Memory B cell (primary cell): ENCODE data around the gene AQP12A.
"Not testable (repeated sequence)": the region's sequence is repeated elsewhere in the genome, so short reads cannot be mapped to it uniquely, and the experiment has no call there.

Experiments used
- ATAC-seq: fragments of 150-1000 bp; cut with Tn5 transposase; 2 replicates; pipeline ENCODE4 v1.10.0; 2021; ENCODE audit warnings: low read depth, mild to moderate bottlenecking, moderate library complexity
- DNase-seq, 2 donors: peaks; one replicate each; pipeline ENCODE4 v3.0.0; 2022; ENCODE audit warnings: low spot score in 2 of 2
- H3K27ac Mint-ChIP-seq: one replicate; pipeline ENCODE4 v1.8.0; 2022; ENCODE audit warnings: mild to moderate bottlenecking, moderate library complexity, mixed read lengths
- H3K27me3 Mint-ChIP-seq: one replicate; pipeline ENCODE4 v1.8.0; 2022; ENCODE audit warnings: mixed read lengths
- H3K36me3 Mint-ChIP-seq: one replicate; pipeline ENCODE4 v1.8.0; 2022; ENCODE audit warnings: mild to moderate bottlenecking, mixed read lengths
- H3K4me1 Mint-ChIP-seq: one replicate; pipeline ENCODE4 v1.8.0; 2022; ENCODE audit warnings: mixed read lengths
- H3K4me3 Mint-ChIP-seq: one replicate; pipeline ENCODE4 v1.8.0; 2022; ENCODE audit warnings: mild to moderate bottlenecking, moderate library complexity, mixed read lengths
- H3K9me3 Mint-ChIP-seq: one replicate; pipeline ENCODE4 v1.8.0; 2022; ENCODE audit warnings: mixed read lengths

Gene AQP12A

GRCh38 chr2:240687741-240688552 lies 3.7 kb upstream of the AQP12A start:
- Mint-ChIP-seq H3K36me3 (no peaks in the 10 kb centered on the region), H3K27me3 (no peaks in the 10 kb centered on the region), H3K9me3 (no peaks in the 10 kb centered on the region), H3K4me3 (no peak overlapping the region), H3K27ac (no peak overlapping the region), H3K4me1 (peaks cover 3% of the 10 kb centered on the region)
- ATAC-seq (no peak), DNase-seq (no peak)

- no peak for DNase-seq
- Mint-ChIP-seq H3K27me3 (peaks cover under 1% of the 10 kb centered on the region), H3K4me3 (no peak overlapping the region), H3K36me3 (no peaks in the 10 kb centered on the region), H3K27ac (no peak overlapping the region), H3K9me3 (no peaks in the 10 kb centered on the region), H3K4me1 (peaks cover 3% of the 10 kb centered on the region)
- no peak for ATAC-seq
Observed at GRCh38 chr2:240688553-240688919, 3.1 kb upstream of the AQP12A start.

- ATAC-seq (no peak), DNase-seq (no peak)
- Mint-ChIP-seq H3K9me3 (no peaks in the 10 kb centered on the region), H3K27ac (no peak overlapping the region), H3K36me3 (no peaks in the 10 kb centered on the region), H3K4me1 (no peaks in the 10 kb centered on the region), H3K4me3 (peak overlapping the region; percentile 37), H3K27me3 (peaks cover 2% of the 10 kb centered on the region)
Observed at GRCh38 chr2:240689975-240690374, 1.7 kb upstream of the AQP12A start.

DNA sequence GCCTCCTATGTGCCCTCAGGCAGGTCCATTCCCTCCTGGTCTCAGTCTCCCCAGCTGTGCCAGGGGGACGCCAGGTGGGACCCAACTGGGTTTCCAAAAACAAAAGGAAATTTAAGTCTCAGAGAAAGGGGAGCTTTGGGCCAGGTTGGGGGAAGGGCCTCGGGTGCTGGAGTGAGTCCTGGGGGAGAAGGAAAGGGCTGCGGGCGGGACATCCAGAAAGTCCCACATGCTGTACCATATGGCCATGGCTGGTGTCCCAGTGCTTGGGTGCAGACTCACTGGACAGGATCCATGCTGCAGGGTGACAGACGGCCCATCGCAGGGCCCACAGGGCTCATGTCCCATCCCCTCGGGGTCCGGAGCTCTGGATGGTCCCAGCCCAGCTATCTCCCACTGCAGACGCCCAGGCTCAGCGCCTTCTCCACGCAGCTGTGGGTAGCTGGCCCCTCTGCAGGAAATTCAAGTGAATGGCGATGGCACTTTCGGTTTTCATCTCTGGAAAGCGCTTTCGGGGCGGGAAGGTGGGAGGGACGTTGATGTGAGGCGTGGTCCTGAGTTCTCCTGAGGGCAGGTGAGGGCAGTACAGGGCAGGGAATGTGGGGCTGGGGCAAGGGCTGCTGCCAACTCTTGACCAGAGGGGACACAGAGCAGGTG lies 1.1 kb upstream of the AQP12A start:
- H3K9me3 Mint-ChIP-seq, H3K4me1 Mint-ChIP-seq, H3K27ac Mint-ChIP-seq, H3K27me3 Mint-ChIP-seq, H3K36me3 Mint-ChIP-seq: not testable (repeated sequence)
- H3K4me3 Mint-ChIP-seq = peak overlapping the region; percentile 46
- peak; percentile 22 for ATAC-seq
- peak in 1 of 2 donors; percentile 7 for DNase-seq

DNA sequence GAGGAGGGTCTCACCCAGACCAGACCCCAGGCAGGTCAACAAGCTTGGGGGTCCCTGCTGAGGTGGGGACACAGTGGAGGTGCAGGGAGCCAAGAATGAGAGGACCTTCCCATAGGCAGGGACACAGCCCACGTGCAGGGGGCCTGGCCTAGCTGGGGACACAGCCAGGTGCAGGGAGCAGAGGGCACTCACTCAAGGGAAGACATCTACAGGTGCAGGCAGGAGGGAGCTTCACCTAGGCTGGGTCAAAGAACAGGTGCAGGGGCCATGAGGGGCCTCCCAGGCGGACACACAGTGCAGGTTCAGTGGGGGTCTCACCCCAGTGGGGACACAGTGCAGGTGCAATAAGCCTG lies 615 bp upstream of the AQP12A start:
- peak in 1 of 2 donors; percentile 7 for DNase-seq
- ATAC-seq, H3K4me1 Mint-ChIP-seq, H3K27me3 Mint-ChIP-seq, H3K27ac Mint-ChIP-seq, H3K36me3 Mint-ChIP-seq, H3K4me3 Mint-ChIP-seq, H3K9me3 Mint-ChIP-seq: not testable (repeated sequence)

- not testable (repeated sequence) for H3K27me3 Mint-ChIP-seq, DNase-seq, H3K4me1 Mint-ChIP-seq, H3K36me3 Mint-ChIP-seq, H3K27ac Mint-ChIP-seq, ATAC-seq, H3K4me3 Mint-ChIP-seq, H3K9me3 Mint-ChIP-seq
Observed at GRCh38 chr2:240692583-240693561, 1.2 kb downstream of the AQP12A start.

DNA sequence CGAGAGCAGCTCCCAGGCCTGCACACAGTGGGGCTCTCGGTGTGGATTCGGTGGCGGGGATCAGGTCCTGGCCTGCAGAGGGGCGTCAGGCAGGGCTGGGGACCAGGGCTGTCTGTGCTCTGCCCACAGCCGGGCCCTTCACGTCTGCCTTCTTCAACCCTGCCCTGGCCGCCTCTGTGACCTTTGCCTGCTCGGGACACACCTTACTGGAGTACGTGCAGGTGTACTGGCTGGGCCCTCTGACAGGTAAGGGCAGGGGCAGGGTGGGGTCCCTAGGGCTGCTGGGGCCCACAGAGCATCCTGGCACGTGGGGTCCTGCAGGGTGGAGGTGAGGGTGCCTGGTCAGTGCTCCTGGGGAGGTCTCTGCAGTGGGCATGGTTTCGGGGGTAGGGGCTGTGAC lies 2.6 kb downstream of the AQP12A start:
- H3K27me3 Mint-ChIP-seq, H3K4me3 Mint-ChIP-seq, H3K9me3 Mint-ChIP-seq, H3K36me3 Mint-ChIP-seq, DNase-seq, ATAC-seq, H3K4me1 Mint-ChIP-seq, H3K27ac Mint-ChIP-seq: not testable (repeated sequence)

DNA sequence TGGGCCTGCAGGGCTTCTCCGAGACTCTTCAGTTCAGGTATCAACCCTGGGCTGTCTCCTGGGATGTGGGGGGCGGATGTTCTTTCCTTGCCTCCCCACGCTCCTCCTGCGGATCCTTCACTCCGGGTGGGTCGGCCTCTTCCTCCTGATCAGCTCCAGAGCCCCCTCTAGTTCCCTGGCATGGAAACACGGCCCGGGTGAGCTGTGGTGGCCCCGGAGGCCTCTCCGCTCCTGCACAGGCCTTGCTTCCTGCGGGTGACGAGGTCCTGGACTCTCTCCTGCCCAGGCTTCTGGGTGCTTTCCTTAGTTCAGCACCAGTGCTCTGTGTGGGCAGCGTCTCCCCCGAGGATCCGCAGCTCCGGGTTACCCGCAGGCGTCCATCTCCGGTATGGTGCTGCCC lies 3.9 kb downstream of the AQP12A start:
- not testable (repeated sequence) for H3K4me1 Mint-ChIP-seq, H3K9me3 Mint-ChIP-seq, H3K36me3 Mint-ChIP-seq, H3K27me3 Mint-ChIP-seq, DNase-seq, ATAC-seq, H3K4me3 Mint-ChIP-seq, H3K27ac Mint-ChIP-seq

GRCh38 chr2:240696469-240696868 lies 4.8 kb downstream of the AQP12A start:
- H3K4me3 Mint-ChIP-seq, DNase-seq, H3K9me3 Mint-ChIP-seq, ATAC-seq, H3K36me3 Mint-ChIP-seq, H3K27ac Mint-ChIP-seq, H3K4me1 Mint-ChIP-seq, H3K27me3 Mint-ChIP-seq: not testable (repeated sequence)

DNA sequence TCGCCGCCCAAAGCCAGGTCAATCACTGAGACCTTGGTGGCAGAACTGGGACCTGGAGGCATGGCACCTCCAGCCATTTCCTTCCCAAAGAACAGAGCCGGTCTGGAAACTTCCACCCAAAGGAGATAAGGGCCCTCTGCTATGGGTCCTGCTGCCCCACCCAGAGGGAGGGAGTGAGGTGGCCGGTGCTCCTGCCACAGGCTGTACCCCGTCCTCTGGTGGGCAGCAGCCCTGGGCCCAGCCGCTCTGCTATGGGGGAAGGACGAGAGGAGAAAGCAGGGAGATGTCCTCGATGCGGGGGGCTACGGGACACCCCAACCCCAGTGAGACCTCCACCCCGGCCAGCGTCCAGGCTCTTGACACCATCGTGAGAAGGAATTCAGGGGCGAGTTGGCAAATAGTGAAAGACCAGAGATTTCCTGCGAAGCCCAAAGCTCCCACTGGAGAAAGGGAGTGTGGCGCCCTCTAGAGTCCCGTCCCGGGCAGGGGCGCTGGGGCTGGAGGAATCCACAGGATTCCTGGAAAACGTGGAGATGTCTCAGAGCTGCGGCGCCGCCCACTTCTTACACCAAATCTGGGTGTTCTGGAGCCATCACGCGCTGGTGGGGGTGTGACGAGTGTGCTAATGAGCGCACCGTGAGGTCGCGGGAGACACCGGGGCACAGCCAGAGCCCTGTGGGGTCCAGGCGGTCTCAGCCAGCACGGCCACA lies 7.3 kb downstream of the AQP12A start:
- not testable (repeated sequence) for H3K27ac Mint-ChIP-seq, ATAC-seq, H3K9me3 Mint-ChIP-seq, H3K36me3 Mint-ChIP-seq, H3K4me1 Mint-ChIP-seq, H3K4me3 Mint-ChIP-seq, DNase-seq
- H3K27me3 Mint-ChIP-seq = peaks cover 11% of the 10 kb centered on the region

- H3K27me3 Mint-ChIP-seq = peaks cover 13% of the 10 kb centered on the region
- not testable (repeated sequence) for H3K9me3 Mint-ChIP-seq, H3K27ac Mint-ChIP-seq, H3K4me3 Mint-ChIP-seq, H3K4me1 Mint-ChIP-seq, DNase-seq, H3K36me3 Mint-ChIP-seq, ATAC-seq
Observed at GRCh38 chr2:240699835-240700234, 8.2 kb downstream of the AQP12A start.

DNA sequence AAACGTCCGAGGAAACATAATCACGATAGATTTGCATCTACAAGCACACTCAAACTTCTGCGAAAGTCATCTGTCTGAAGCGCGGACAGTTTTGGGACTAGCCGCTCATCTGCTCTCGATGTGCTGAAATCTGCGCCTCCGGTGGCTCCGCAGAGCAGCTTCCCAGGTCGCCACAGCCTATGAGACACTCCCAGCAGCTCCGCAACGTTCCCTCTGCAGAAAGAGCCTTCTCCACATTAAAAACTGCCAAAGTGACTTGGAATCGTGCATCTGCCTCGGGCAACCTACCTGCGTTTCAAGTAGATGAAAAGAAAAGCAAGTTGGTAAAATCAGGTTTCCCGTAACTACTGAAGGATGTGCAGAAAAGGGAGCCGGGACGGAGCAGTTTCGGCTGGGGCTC lies 8.9 kb downstream of the AQP12A start:
- H3K27ac Mint-ChIP-seq, H3K4me3 Mint-ChIP-seq, DNase-seq, H3K4me1 Mint-ChIP-seq, H3K9me3 Mint-ChIP-seq, H3K36me3 Mint-ChIP-seq, ATAC-seq: not testable (repeated sequence)
- H3K27me3 Mint-ChIP-seq = peaks cover 19% of the 10 kb centered on the region

- no peaks in the 10 kb centered on the region for H3K4me1 Mint-ChIP-seq
- H3K9me3 Mint-ChIP-seq = no peaks in the 10 kb centered on the region
- ATAC-seq (no peak), DNase-seq (no peak)
- peaks cover 20% of the 10 kb centered on the region for H3K27me3 Mint-ChIP-seq
- H3K27ac Mint-ChIP-seq = no peak overlapping the region
- no peak overlapping the region for H3K4me3 Mint-ChIP-seq
- no peaks in the 10 kb centered on the region for H3K36me3 Mint-ChIP-seq
Observed at GRCh38 chr2:240701091-240701735, 9.5 kb downstream of the AQP12A start.
